SKM-1 treated with dmso at 0.1 percent for 144 hours (cell line): ENCODE data around the gene EFNA3.

Experiments
- DNase-seq: peaks from one replicate; lab custom pipeline; 2025; ENCODE audit not compliant: unreplicated experiment; lab: John Stamatoyannopoulos, UW

EFNA3 gene

GRCh38 chr1:155066777-155067176, 11.9 kb upstream of the EFNA3 start:
- no peak for DNase-seq

GRCh38 chr1:155068599-155068998, 10.0 kb upstream of the EFNA3 start:
- DNase-seq = no peak

GRCh38 chr1:155069551-155070157, 9.0 kb upstream of the EFNA3 start:
- no peak for DNase-seq

GRCh38 chr1:155070158-155070621, 8.4 kb upstream of the EFNA3 start:
- no peak for DNase-seq

GRCh38 chr1:155070721-155071569, 7.7 kb upstream of the EFNA3 start:
- peak; percentile 56 for DNase-seq

- DNase-seq = no peak
Measured at GRCh38 chr1:155071701-155072100, 6.9 kb upstream of the EFNA3 start.

GRCh38 chr1:155072531-155073289, 5.9 kb upstream of the EFNA3 start:
- no peak for DNase-seq

GRCh38 chr1:155073377-155074242, 5.0 kb upstream of the EFNA3 start:
- no peak for DNase-seq

GRCh38 chr1:155075535-155075934, 3.1 kb upstream of the EFNA3 start:
- DNase-seq = no peak

- no peak for DNase-seq
Measured at GRCh38 chr1:155076371-155076770, 2.3 kb upstream of the EFNA3 start.

- DNase-seq = no peak
Measured at GRCh38 chr1:155077346-155077745, 1.3 kb upstream of the EFNA3 start.

GRCh38 chr1:155077758-155078445, 735 bp upstream of the EFNA3 start:
- no peak for DNase-seq

- no peak for DNase-seq
Measured at GRCh38 chr1:155079210-155079486, 511 bp downstream of the EFNA3 start.

GRCh38 chr1:155079487-155080311, 1.1 kb downstream of the EFNA3 start:
- DNase-seq = no peak

GRCh38 chr1:155080312-155081228, 1.9 kb downstream of the EFNA3 start:
- DNase-seq = no peak

- no peak for DNase-seq
Measured at GRCh38 chr1:155081472-155082300, 3.0 kb downstream of the EFNA3 start.

GRCh38 chr1:155082301-155083051, 3.8 kb downstream of the EFNA3 start:
- no peak for DNase-seq
